Thyroid gland (tissue), 4 donors: ENCODE data around the gene VSNL1.

ENCODE experiments used
- CTCF ChIP-seq, 6 experiments: fragments of 200-600 bp in 3 of 6; fragments of 450-650 bp in 3 of 6; sonication (generic) in 3 of 6; IDR thresholded peaks; one replicate each; pipeline ENCODE4 v1.5.1; 2016 to 2019; ENCODE audit warnings: antibody characterized with exemption in 6 of 6, mild to moderate bottlenecking in 2 of 6, inconsistent platforms in 1 of 6, moderate library complexity in 1 of 6
- POLR2A ChIP-seq, 2 donors: fragments of 450-650 bp; IDR thresholded peaks; one replicate each; pipeline ENCODE4 v1.6.1; 2017; ENCODE audit warnings: antibody characterized with exemption in 2 of 2, mild to moderate bottlenecking in 2 of 2, moderate library complexity in 1 of 2

DNA sequence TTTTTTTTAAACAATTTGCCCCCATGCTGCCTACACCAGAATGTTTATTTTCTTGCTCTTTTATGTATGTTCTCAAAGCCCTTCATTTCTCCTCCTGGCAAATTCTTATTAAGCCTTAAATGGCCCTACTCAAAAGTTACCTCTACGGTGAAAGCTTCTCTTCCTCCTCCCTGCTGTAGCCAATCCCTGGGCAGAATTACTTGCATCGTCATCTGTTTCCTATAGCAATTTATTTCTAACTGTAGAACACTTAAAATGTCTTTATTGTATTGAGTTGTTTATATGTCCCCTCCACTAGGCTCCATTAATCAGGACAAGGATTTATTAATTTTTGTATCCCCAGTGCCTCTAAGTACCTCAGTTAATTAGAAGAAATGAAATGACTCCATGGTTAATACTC, 19.7 kb upstream of the VSNL1 start:
- TF ChIP-seq CTCF (IDR thresholded peaks at IDR 0.05) (no peak), POLR2A (IDR thresholded peaks at IDR 0.05) (no peak)
